ENCODE measurements around the gene PLS3.

DNA sequence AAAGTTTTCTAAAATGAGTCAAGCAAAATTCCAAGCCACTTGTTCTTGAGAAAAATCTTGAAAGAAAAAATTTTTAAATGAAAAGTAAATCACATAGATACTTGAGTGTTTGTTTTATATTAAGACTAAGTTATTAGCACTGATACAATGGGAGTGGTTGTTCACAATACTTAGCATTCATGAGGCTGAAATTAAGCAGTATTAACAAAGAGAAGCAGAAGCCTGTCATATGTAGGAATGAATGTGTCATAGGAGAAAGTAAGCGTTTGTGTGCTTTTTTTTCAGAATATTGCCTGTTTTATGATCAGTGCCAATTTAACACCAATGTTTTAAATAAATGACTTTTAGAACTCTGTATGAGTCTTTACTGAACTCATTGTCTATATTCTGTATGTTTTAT is 37.6 kb downstream of the PLS3 start:
- TF ChIP-seq, protein P1, sequence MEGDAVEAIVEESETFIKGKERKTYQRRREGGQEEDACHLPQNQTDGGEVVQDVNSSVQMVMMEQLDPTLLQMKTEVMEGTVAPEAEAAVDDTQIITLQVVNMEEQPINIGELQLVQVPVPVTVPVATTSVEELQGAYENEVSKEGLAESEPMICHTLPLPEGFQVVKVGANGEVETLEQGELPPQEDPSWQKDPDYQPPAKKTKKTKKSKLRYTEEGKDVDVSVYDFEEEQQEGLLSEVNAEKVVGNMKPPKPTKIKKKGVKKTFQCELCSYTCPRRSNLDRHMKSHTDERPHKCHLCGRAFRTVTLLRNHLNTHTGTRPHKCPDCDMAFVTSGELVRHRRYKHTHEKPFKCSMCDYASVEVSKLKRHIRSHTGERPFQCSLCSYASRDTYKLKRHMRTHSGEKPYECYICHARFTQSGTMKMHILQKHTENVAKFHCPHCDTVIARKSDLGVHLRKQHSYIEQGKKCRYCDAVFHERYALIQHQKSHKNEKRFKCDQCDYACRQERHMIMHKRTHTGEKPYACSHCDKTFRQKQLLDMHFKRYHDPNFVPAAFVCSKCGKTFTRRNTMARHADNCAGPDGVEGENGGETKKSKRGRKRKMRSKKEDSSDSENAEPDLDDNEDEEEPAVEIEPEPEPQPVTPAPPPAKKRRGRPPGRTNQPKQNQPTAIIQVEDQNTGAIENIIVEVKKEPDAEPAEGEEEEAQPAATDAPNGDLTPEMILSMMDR (IDR thresholded peaks at IDR 0.05): no peak
- TF ChIP-seq POLR2A (IDR thresholded peaks at IDR 0.05): no peak
